ENCODE data around the gene NEUROD4. TPM values are rescaled to one million over a fixed set of nuclear protein-coding genes. Genes with fewer than 3 reads are reported as not detected.

NEUROD4 gene
- total and polyA plus RNA-seq, 2 experiments from 2014 or later: 0.07 to 0.13 TPM

GRCh38 chr12:54975272-54975671 is 44.5 kb upstream of the NEUROD4 start (continued):
- no peak for TF ChIP-seq REST (IDR thresholded peaks at IDR 0.05; ENCODE audit: unreplicated experiment)

- Histone ChIP-seq H2AFZ (peak overlapping the region; percentile 54; the same call in 1 of the 2 replicates), H3K4me2 (0 out of 2 replicates have a peak overlapping the region, but pooled peaks have one; percentile 5), H3K27me3 (ENCODE audit: insufficient read depth) (no peaks in the 10 kb centered on the region), H3K36me3 (ENCODE audit: insufficient read depth) (no peaks in the 10 kb centered on the region), H4K20me1 (replicated peaks; ENCODE audit: insufficient read depth) (no peaks in the 10 kb centered on the region), H3K27ac (ENCODE audit: low read depth) (no peak overlapping the region), H3F3A (replicated peaks; ENCODE audit: low read depth) (no peaks in the 10 kb centered on the region), H3K4me1 (ENCODE audit: insufficient read depth) (peaks cover 13% of the 10 kb centered on the region; the same call in 1 of the 2 replicates), H3K4me3 (no peak overlapping the region), H3K79me2 (replicated peaks; ENCODE audit: insufficient read depth) (no peaks in the 10 kb centered on the region), H3K9me2 (ENCODE audit: insufficient read depth) (no peaks in the 10 kb centered on the region)
- ATAC-seq: no peak
- Mint-ChIP-seq H3K27ac (peak overlapping the region; percentile 64), H3K4me1 (peaks cover 20% of the 10 kb centered on the region), H3K27me3 (ENCODE audit: insufficient read depth, low read depth, poor library complexity) (peaks cover 3% of the 10 kb centered on the region), H3K9me3 (no peaks in the 10 kb centered on the region), H3K4me3 (no peak overlapping the region), H3K36me3 (ENCODE audit: low read depth) (no peaks in the 10 kb centered on the region)
- no peak for DNase-seq (ENCODE audit: low spot score)
- TF ChIP-seq STAT1 (IDR thresholded peaks at IDR 0.05; ENCODE audit: unreplicated experiment): no peak
- no peak for TF ChIP-seq ZNF331 (CRISPR knock-in tag; IDR thresholded peaks at IDR 0.05; ENCODE audit: low read depth)
- no peak for TF ChIP-seq REST (IDR thresholded peaks at IDR 0.05; ENCODE audit: unreplicated experiment)
- TF ChIP-seq ZNF462 (CRISPR knock-in tag; IDR thresholded peaks at IDR 0.05): no peak
- no peak for TF ChIP-seq CTCF (conservative IDR thresholded peaks at IDR 0.05; ENCODE audit: low read depth in 2 of 2)
- no peak for TF ChIP-seq EZH2 (IDR thresholded peaks at IDR 0.05; ENCODE audit: low read depth, unreplicated experiment)
- no peak for TF ChIP-seq JUNB (IDR thresholded peaks at IDR 0.05; ENCODE audit: unreplicated experiment)
Measured at GRCh38 chr12:54975875-54976274, 43.9 kb upstream of the NEUROD4 start.
